GM13977 (cell line): ENCODE measurements around the gene HOXA2.

Experiments
- DNase-seq: peaks from one replicate; pipeline ENCODE4 v3.0.0; 2012; ENCODE audit warnings: low spot score
- in situ Hi-C: fragments of 300-500 bp; cut with MboI; formaldehyde crosslinking; loops from one replicate; pipeline ENCODE4 v1.12.0; 2022; ENCODE audit warnings: low sequenced_read_pairs, low pct_unique_long_range_greater_than_20kb, mixed read lengths, inconsistent platforms; ENCODE audit not compliant: unreplicated experiment
- TF ChIP-seq, protein P1 (sequence below): IDR thresholded peaks from 2 replicates; pipeline ENCODE4 v1.5.1; 2012; ENCODE audit warnings: mild to moderate bottlenecking, control low read depth; ENCODE audit not compliant: insufficient read depth; ENCODE audit errors: extremely low read depth, missing control alignments

HOXA2 gene

DNA sequence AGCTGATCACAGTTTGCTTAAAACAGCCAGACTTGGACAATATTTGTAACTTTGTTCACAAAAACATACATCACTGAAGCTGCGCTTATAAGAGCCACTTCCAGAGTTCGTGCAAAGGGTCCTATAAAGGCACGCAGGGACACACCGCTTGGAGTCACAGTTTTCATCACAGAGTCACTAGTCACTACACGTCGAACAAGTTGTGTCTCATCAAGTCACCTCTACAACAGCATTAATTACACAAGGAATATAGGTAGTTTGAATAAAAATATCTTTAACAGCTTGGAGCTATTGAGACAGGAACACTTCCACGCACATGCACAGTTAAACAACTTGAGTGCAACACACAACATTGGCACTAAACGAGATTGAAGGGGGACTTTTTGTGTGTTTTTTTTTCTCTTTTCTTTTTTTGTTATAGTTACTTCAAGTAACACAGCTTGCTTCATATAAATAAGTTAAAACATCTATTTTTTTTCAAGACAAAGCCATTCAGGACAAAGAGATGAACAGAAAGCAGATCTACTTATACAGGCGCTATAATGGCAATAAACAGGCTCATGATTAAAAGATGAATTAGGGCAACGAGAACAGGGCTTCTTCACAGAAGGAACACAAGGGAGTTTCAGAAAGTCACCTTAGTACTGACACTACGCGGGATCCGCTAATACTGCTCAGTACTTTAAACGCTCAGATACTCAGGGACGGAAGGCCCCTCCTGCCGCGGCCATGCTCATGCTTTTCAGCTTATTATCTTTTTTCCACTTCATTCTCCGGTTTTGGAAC, 38.8 kb upstream of the HOXA2 start:
- DNase-seq = no peak
- TF ChIP-seq, protein P1, sequence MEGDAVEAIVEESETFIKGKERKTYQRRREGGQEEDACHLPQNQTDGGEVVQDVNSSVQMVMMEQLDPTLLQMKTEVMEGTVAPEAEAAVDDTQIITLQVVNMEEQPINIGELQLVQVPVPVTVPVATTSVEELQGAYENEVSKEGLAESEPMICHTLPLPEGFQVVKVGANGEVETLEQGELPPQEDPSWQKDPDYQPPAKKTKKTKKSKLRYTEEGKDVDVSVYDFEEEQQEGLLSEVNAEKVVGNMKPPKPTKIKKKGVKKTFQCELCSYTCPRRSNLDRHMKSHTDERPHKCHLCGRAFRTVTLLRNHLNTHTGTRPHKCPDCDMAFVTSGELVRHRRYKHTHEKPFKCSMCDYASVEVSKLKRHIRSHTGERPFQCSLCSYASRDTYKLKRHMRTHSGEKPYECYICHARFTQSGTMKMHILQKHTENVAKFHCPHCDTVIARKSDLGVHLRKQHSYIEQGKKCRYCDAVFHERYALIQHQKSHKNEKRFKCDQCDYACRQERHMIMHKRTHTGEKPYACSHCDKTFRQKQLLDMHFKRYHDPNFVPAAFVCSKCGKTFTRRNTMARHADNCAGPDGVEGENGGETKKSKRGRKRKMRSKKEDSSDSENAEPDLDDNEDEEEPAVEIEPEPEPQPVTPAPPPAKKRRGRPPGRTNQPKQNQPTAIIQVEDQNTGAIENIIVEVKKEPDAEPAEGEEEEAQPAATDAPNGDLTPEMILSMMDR = no peak
- in situ Hi-C loops = no loop called here

DNA sequence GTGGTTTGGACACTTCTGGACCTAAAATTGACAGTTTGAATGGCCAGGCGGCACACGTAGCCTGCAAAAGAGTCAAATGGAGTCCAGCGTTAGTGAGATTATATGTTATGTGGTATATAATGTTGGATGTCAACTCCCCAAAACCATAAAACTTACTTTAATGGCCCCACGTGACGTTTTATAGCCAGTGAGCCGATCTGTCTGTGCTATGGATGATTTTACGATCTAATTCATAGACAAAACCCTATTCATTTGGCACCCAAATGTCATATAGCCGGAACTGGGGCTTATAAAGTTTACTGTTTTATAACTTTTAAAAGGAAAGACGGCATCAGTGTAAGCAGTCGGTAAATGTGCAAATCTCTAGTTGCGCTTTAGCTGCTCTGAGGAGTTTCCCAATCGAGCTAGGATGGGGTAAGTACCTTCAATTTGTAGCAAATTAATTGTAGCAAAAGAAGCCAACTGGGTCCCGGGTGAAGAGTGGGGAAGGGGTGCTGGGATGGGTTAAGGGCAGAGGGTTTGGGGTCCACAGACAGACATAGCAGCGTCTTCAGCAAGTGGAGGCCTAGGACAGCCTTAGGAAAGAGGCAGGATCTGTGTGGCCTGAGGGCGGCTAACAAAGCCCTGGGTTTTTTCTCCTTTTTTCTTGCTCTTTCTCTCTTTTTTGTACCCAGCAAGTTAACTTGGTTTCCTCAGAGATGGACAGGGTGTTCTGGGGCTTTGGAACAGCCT, 37.8 kb upstream of the HOXA2 start:
- TF ChIP-seq, protein P1 = no peak
- in situ Hi-C loops = no loop called here

DNA sequence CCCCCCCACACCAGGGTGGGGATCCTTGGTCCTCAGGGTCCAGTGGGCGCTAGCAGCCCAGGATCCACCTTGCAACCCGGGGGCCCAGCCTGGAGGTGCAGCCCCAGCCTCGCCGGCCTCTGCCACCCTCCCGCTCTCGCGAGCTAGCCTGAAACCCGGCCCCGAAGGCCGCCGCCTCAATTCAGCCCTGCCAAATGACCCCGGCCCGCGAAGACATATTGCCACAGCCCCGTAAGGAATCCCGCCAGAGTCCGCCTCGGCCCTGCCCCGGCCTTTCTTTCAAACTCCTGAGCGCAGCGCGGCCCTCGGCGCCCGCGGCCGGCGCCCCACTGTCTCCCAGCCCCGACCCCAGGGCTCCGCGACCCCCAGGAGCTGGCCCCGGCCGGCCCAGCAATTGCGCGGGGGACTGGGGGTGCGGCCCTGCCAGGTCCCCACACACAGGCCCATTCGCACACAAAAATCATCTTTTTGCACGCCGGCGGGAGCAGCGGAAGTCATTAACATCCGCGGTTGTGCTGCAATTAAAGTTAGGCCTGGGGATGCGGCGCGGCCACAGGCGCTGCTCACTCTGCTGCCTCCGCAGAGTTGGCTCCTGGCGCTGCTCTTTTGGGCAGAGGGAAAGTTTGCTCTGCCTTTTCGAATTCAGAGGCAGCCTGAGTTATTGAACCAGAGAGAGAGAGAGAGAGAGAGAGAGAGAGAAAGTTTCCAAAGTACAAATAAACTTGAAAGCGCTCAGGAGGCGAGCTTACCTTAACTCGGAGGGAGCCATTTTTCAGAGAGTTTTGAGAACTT, 37.0 kb upstream of the HOXA2 start:
- TF ChIP-seq, protein P1 = no peak
- DNase-seq = no peak
- in situ Hi-C loops = no loop called here

More for the DNA sequence above, 37.8 kb upstream of the HOXA2 start:
- DNase-seq = no peak

DNA sequence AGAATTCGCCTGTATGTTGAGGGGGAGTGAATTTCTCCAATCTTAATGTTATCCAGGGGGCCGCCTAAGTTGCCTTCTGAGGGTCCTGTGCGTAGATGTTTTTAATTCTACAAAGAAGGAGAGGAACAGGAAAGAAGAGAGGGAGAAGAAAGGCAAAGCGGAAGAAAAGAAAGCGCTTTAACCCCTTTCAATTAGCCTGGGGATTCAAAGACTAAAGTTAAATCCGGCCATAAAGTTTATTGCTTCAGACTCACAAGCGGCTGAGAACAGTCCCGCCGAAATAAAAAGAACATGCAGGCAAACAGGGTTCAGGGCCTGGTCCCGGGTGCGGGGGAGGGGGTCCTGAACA, 36.5 kb upstream of the HOXA2 start:
- TF ChIP-seq, protein P1 = no peak
- no peak for DNase-seq
- in situ Hi-C loops = no loop called here

DNA sequence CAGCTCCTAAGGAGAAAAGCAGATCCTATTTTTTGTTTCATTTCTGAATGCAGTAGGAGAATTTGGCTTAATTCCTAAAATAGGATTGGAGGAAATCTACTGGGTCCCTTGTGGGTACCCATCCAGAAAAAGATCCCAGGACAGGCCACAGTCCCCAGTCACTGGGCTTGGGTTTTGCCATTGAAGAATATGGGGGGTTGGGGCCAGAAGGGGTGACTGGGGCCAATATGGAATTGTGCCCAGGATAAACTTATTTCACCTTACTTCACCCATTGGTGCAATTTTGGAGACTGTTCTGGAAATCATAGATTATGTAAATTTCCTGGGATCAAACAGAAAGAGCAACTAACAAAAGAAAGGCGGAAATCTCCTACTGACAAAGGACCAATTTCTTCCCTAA, 36.0 kb upstream of the HOXA2 start:
- TF ChIP-seq, protein P1 = no peak

DNA sequence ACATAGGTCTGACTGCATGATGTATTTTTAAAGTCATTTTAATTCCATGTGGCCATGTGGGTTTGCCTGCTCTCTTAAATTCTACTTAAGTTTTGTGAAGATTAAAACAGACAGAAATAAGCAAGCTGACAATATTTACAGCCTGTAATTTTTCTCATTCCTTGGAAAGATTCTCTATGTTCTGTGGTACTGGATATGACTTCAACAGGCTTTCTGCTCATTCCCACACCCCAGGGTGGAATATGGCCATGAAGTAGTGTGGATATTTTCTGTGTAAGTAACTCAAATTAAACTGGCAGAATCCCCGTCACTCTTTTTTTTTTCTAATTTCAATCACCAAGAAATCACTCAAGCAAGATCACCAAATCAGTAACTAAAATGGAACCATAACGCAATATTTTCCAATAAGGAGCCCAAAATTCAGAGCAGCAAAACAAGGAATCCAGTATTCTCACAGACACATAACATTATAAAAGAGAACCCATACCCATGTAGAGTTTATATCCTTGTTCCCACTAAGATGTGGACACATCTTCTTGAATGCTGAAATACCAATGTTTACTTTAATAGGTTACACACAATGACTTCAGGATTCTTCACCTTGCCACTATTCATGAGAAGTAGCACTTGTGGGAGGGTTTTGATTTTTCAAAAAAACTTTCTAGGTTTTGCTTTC, 35.3 kb upstream of the HOXA2 start:
- no peak for DNase-seq
- in situ Hi-C loops = no loop called here
- TF ChIP-seq, protein P1 = no peak

More for the DNA sequence above, 36.0 kb upstream of the HOXA2 start:
- in situ Hi-C loops = no loop called here
- DNase-seq = no peak
